Muscle layer of colon (tissue), 2 donors: ENCODE results near the gene PLEKHJ1.
A peak's percentile ranks its signal among the peaks of the same experiment; 100 is the strongest.

Source experiments
- H3K27ac ChIP-seq: one replicate; pipeline ENCODE4 v1.7.0; 2013; ENCODE audit warnings: low read depth, mild to moderate bottlenecking, low read length, moderate library complexity
- H3K27me3 ChIP-seq, 2 donors: one replicate each; pipeline ENCODE4 v1.7.0; 2013; ENCODE audit warnings: low read length in 2 of 2, mild to moderate bottlenecking in 2 of 2; ENCODE audit not compliant: insufficient read depth in 2 of 2, control insufficient read depth in 1 of 2
- H3K36me3 ChIP-seq: one replicate; pipeline ENCODE4 v1.7.0; 2013; ENCODE audit warnings: mild to moderate bottlenecking, low read length; ENCODE audit not compliant: insufficient read depth
- H3K4me1 ChIP-seq: one replicate; pipeline ENCODE4 v1.7.0; 2013; ENCODE audit warnings: mild to moderate bottlenecking, low read length; ENCODE audit not compliant: insufficient read depth
- H3K4me3 ChIP-seq, 2 donors: one replicate each; pipeline ENCODE4 v1.7.0; 2013; ENCODE audit warnings: low read length in 2 of 2, low read depth in 1 of 2, mild to moderate bottlenecking in 1 of 2, moderate library complexity in 1 of 2
- H3K9ac ChIP-seq: one replicate; pipeline ENCODE4 v1.7.0; 2013; ENCODE audit warnings: low read length
- H3K9me3 ChIP-seq: one replicate; pipeline ENCODE4 v1.7.0; 2013; ENCODE audit warnings: mild to moderate bottlenecking, low read length
- donor health status: abdominal sarcoma.
- donor health status: Adenocarcinoma of cecum.

PLEKHJ1 gene

GRCh38 chr19:2237051-2237868 is 1.1 kb upstream of the PLEKHJ1 start:
- Histone ChIP-seq H3K9ac (peak overlapping the region; percentile 90), H3K9me3 (no peaks in the 10 kb centered on the region), H3K27me3 (no peaks in the 10 kb centered on the region), H3K4me1 (peaks cover 58% of the 10 kb centered on the region), H3K27ac (peak overlapping the region; percentile 99), H3K4me3 (peak overlapping the region; percentile 65 to 96), H3K36me3 (peaks cover 14% of the 10 kb centered on the region)

GRCh38 chr19:2236064-2236313 is 140 bp downstream of the PLEKHJ1 start:
- H3K36me3 ChIP-seq: peaks cover 14% of the 10 kb centered on the region
- H3K27me3 ChIP-seq: no peaks in the 10 kb centered on the region
- H3K4me1 ChIP-seq: peaks cover 53% of the 10 kb centered on the region
- peak overlapping the region; percentile 99 for H3K27ac ChIP-seq
- no peaks in the 10 kb centered on the region for H3K9me3 ChIP-seq
- H3K9ac ChIP-seq: no peak overlapping the region
- H3K4me3 ChIP-seq: peak overlapping the region; percentile 65 to 96

GRCh38 chr19:2235381-2236063 is 607 bp downstream of the PLEKHJ1 start:
- Histone ChIP-seq H3K9ac (peak overlapping the region; percentile 71), H3K4me1 (peaks cover 48% of the 10 kb centered on the region)

GRCh38 chr19:2234996-2235380 is 1.1 kb downstream of the PLEKHJ1 start:
- Histone ChIP-seq H3K9me3 (no peaks in the 10 kb centered on the region), H3K9ac (peak overlapping the region; percentile 71), H3K4me1 (peaks cover 43% of the 10 kb centered on the region), H3K27me3 (no peaks in the 10 kb centered on the region), H3K36me3 (peaks cover 20% of the 10 kb centered on the region), H3K27ac (peak overlapping the region; percentile 99), H3K4me3 (peak overlapping the region; percentile 65 to 96)

More at GRCh38 chr19:2235381-2236063, 607 bp downstream of the PLEKHJ1 start:
- Histone ChIP-seq H3K27me3 (no peaks in the 10 kb centered on the region), H3K36me3 (peaks cover 15% of the 10 kb centered on the region), H3K27ac (peak overlapping the region; percentile 99), H3K9me3 (no peaks in the 10 kb centered on the region), H3K4me3 (peak overlapping the region; percentile 65 to 96)

- peaks cover 20% of the 10 kb centered on the region for H3K36me3 ChIP-seq
- H3K27me3 ChIP-seq: no peaks in the 10 kb centered on the region
- peaks cover 31% of the 10 kb centered on the region for H3K4me1 ChIP-seq
- H3K9ac ChIP-seq: no peak overlapping the region
- H3K27ac ChIP-seq: no peak overlapping the region
- no peaks in the 10 kb centered on the region for H3K9me3 ChIP-seq
- no peak overlapping the region for H3K4me3 ChIP-seq
Measured at GRCh38 chr19:2233601-2234280, 2.4 kb downstream of the PLEKHJ1 start.

- peaks cover 20% of the 10 kb centered on the region for H3K36me3 ChIP-seq
- H3K27me3 ChIP-seq: no peaks in the 10 kb centered on the region
- no peaks in the 10 kb centered on the region for H3K9me3 ChIP-seq
- peaks cover 18% of the 10 kb centered on the region for H3K4me1 ChIP-seq
- H3K27ac ChIP-seq: no peak overlapping the region
- H3K4me3 ChIP-seq: no peak overlapping the region
- no peak overlapping the region for H3K9ac ChIP-seq
Measured at GRCh38 chr19:2232286-2233151, 3.6 kb downstream of the PLEKHJ1 start.

GRCh38 chr19:2231621-2232221 is 4.4 kb downstream of the PLEKHJ1 start:
- Histone ChIP-seq H3K9ac (no peak overlapping the region), H3K4me1 (peaks cover 15% of the 10 kb centered on the region), H3K27ac (no peak overlapping the region), H3K9me3 (no peaks in the 10 kb centered on the region), H3K36me3 (peaks cover 20% of the 10 kb centered on the region), H3K4me3 (no peak overlapping the region), H3K27me3 (no peaks in the 10 kb centered on the region)

- Histone ChIP-seq H3K27me3 (no peaks in the 10 kb centered on the region), H3K9ac (no peak overlapping the region), H3K36me3 (peaks cover 20% of the 10 kb centered on the region), H3K4me3 (no peak overlapping the region), H3K27ac (no peak overlapping the region), H3K9me3 (no peaks in the 10 kb centered on the region), H3K4me1 (peaks cover 15% of the 10 kb centered on the region)
Measured at GRCh38 chr19:2230807-2231533, 5.2 kb downstream of the PLEKHJ1 start.

- no peak overlapping the region for H3K4me3 ChIP-seq
- no peaks in the 10 kb centered on the region for H3K27me3 ChIP-seq
- H3K36me3 ChIP-seq: peaks cover 22% of the 10 kb centered on the region
- H3K9ac ChIP-seq: no peak overlapping the region
- H3K27ac ChIP-seq: no peak overlapping the region
- no peaks in the 10 kb centered on the region for H3K9me3 ChIP-seq
- H3K4me1 ChIP-seq: peaks cover 12% of the 10 kb centered on the region
Measured at GRCh38 chr19:2230033-2230531, 6.0 kb downstream of the PLEKHJ1 start.
